Measurements from ENCODE around the gene NR2E1. TPM values are rescaled to one million over a fixed set of nuclear protein-coding genes. Genes with fewer than 3 reads are reported as not detected.
A peak's percentile ranks its signal among the peaks of the same experiment; 100 is the strongest.

The NR2E1 gene
- total RNA-seq, 1 donor from 2014 or later: not detected

DNA sequence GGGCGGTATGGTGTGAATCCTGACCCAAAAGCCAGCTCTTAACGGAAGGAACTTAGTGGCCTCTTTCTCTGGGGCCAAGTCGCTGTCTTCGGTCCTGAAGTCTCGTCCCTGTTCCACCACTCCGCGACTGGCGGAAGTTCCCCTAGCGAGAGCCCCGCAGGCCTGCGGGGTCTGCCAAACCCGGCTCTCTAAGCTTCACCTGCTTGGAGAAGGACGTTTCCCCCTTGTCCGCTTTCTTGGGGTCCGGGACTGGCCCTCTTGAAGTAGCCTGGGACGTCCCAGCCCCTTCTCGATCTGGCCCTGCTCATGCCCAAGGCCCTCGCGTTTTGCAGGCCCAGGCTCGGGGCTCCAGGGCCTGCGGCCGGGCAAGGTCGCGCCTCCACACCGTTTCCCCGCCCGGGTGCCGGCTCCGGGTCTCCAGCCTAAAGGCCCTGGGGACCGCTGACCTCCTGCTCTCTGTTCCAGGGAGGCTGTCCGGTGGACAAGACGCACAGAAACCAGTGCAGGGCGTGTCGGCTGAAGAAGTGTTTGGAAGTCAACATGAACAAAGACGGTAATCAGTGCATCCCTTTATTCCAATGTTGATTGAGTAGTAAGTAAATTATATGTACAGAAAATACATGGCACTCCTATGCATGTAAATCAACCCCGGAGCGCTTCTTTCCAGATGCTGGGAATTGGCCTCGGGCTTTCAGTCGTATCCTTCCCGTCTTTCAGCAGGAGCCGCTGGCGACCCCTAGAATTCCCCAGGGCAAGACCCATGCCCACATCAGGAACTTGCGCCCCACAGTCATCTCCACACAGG is 8.8 kb downstream of the NR2E1 start:
- no peaks in the 10 kb centered on the region for H3K9me3 Mint-ChIP-seq (ENCODE audit: unreplicated experiment)
- H3K4me1 Mint-ChIP-seq (ENCODE audit: unreplicated experiment): peaks cover 33% of the 10 kb centered on the region
- peaks cover 3% of the 10 kb centered on the region for H3K36me3 Mint-ChIP-seq (ENCODE audit: unreplicated experiment)
- H3K4me3 Mint-ChIP-seq (ENCODE audit: unreplicated experiment): no peak overlapping the region
- H3K27me3 Mint-ChIP-seq (ENCODE audit: unreplicated experiment): peaks cover 89% of the 10 kb centered on the region
- TF ChIP-seq, protein P1, sequence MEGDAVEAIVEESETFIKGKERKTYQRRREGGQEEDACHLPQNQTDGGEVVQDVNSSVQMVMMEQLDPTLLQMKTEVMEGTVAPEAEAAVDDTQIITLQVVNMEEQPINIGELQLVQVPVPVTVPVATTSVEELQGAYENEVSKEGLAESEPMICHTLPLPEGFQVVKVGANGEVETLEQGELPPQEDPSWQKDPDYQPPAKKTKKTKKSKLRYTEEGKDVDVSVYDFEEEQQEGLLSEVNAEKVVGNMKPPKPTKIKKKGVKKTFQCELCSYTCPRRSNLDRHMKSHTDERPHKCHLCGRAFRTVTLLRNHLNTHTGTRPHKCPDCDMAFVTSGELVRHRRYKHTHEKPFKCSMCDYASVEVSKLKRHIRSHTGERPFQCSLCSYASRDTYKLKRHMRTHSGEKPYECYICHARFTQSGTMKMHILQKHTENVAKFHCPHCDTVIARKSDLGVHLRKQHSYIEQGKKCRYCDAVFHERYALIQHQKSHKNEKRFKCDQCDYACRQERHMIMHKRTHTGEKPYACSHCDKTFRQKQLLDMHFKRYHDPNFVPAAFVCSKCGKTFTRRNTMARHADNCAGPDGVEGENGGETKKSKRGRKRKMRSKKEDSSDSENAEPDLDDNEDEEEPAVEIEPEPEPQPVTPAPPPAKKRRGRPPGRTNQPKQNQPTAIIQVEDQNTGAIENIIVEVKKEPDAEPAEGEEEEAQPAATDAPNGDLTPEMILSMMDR (IDR thresholded peaks at IDR 0.05): no peak
- H3K27ac Mint-ChIP-seq (ENCODE audit: unreplicated experiment): no peak overlapping the region
- peak; percentile 80 for DNase-seq (ENCODE audit: extremely low spot score, unreplicated experiment)

DNA sequence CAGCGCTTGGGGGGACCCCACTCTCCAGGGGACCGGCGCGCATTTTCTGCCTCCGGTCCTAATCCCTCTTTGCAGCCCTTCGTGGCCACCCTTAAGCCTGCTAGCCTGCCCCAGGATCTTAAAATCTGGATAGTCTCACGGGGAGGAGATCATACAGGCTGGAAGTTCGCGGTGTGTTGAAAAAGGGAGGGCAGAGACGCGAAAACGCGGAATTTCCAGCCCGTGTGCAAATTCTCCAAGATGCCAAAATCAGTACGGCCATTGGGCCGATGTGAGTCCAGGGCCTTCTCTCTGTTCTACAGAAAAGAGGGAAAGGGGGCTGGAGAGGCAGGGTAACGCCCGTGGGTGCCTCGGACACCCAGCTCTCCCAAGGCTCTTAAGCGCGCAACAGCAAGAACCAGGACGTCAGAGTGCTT is 9.4 kb downstream of the NR2E1 start:
- Mint-ChIP-seq H3K4me1 (ENCODE audit: unreplicated experiment) (peaks cover 33% of the 10 kb centered on the region), H3K9me3 (ENCODE audit: unreplicated experiment) (no peaks in the 10 kb centered on the region), H3K4me3 (ENCODE audit: unreplicated experiment) (peak overlapping the region; percentile 40), H3K27ac (ENCODE audit: unreplicated experiment) (no peak overlapping the region), H3K36me3 (ENCODE audit: unreplicated experiment) (peaks cover 3% of the 10 kb centered on the region), H3K27me3 (ENCODE audit: unreplicated experiment) (peaks cover 93% of the 10 kb centered on the region)
- TF ChIP-seq, protein P1 (IDR thresholded peaks at IDR 0.05): no peak
- DNase-seq (ENCODE audit: extremely low spot score, unreplicated experiment): peak; percentile 80

DNA sequence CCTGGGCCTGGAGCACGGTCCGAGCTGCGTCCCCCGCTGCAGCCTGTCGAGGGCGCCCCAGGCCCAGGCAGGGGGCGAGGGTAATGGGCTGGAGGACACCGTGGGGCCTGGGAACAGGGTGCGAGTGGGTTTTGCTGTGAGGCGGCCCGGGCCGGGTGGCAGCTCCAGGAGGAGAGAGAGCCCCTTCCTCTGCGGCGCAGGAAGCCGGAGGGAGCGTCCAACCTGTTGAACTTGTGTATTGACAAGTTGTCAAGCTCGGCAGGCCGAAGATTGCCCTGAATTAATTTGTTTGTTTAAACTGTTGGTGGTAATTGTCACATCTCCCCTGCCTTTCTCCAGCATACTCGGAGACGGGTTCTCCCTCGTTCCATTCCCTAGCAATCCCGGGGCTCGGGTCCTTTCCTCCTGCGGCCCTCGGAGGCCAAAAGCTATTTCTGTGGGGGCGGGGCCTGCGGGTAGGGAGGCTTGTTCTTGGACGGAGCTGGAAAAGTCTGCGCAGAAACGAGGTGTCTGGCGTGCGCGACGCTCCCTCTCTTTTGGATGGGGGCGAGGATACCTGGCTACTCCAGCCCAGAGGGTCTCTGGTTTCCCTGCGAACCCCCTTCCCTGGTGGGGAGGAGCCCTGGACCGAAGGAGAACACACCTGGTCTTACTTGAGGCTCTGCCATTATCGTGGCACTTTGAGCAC is 9.9 kb downstream of the NR2E1 start:
- H3K9me3 Mint-ChIP-seq (ENCODE audit: unreplicated experiment): no peaks in the 10 kb centered on the region
- H3K27me3 Mint-ChIP-seq (ENCODE audit: unreplicated experiment): peaks cover 93% of the 10 kb centered on the region
- H3K36me3 Mint-ChIP-seq (ENCODE audit: unreplicated experiment): peaks cover 3% of the 10 kb centered on the region
- peaks cover 28% of the 10 kb centered on the region for H3K4me1 Mint-ChIP-seq (ENCODE audit: unreplicated experiment)
- TF ChIP-seq, protein P1 (IDR thresholded peaks at IDR 0.05): peak; percentile 20
- H3K27ac Mint-ChIP-seq (ENCODE audit: unreplicated experiment): no peak overlapping the region
- peak; percentile 67 for DNase-seq (ENCODE audit: extremely low spot score, unreplicated experiment)
- peak overlapping the region; percentile 58 for H3K4me3 Mint-ChIP-seq (ENCODE audit: unreplicated experiment)

DNA sequence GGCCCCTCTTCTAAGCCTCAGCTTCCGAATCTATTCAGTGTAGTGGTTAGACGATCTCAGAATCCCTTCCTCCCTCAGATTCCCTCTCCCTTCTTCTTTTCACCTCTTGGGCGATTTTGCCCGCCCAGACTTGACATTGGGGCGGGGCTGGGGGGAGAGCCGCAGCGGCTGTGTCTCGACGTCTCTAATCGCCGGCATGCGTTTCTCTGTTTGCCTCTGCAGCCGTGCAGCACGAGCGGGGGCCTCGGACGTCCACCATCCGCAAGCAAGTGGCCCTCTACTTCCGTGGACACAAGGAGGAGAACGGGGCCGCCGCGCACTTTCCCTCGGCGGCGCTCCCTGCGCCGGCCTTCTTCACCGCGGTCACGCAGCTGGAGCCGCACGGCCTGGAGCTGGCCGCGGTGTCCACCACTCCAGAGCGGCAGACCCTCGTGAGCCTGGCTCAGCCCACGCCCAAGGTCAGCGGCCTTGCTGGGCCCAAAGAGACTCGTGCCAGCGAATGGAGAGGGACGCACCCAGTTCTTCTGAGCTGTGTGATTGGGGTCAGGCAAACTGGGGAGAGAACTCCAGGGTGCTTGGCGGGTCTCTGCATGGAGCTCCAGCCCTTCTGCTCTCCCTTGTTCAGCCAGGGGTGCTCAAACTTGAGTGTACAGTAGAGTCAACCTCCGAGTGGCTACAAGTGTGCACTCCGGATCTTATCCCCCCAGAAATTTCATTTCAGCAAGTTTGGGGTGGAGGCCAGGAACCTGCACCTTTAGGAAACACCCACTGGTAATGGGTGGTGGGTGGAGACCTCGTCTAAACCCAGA is 10.7 kb downstream of the NR2E1 start:
- Mint-ChIP-seq H3K27me3 (ENCODE audit: unreplicated experiment) (peaks cover 91% of the 10 kb centered on the region), H3K27ac (ENCODE audit: unreplicated experiment) (no peak overlapping the region), H3K9me3 (ENCODE audit: unreplicated experiment) (no peaks in the 10 kb centered on the region), H3K36me3 (ENCODE audit: unreplicated experiment) (peaks cover 3% of the 10 kb centered on the region), H3K4me3 (ENCODE audit: unreplicated experiment) (peak overlapping the region; percentile 58), H3K4me1 (ENCODE audit: unreplicated experiment) (peaks cover 21% of the 10 kb centered on the region)
- TF ChIP-seq, protein P1 (IDR thresholded peaks at IDR 0.05): no peak
- peak; percentile 83 for DNase-seq (ENCODE audit: extremely low spot score, unreplicated experiment)

Measured in osteocyte (in vitro differentiated cells).